ENCODE measurements around the gene PIK3R4. TPM values are rescaled to one million over a fixed set of nuclear protein-coding genes. Genes with fewer than 3 reads are reported as not detected.

PIK3R4 gene
- total RNA-seq, 6 experiments from 2014 or later = 21.3 to 28.3 (median 22.9) TPM

DNA sequence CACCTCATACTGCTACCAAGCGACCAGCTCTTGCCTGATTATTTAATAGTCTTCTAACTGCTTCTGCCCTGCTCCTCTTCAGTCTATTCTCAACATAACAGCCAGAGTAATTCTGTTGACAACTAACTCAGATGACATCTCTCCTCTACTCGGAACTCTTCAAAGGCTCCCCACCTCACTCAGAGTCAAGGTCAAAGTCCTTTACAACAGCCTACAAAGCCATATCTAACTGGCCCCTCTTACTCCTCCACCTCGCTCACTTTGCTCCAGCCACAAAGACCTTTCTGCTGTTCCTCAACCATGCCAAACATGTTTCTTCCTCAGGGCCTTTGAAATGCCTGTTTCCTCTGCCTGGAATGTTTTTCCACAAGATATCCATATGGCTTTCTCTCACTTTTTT, 43.6 kb downstream of the PIK3R4 start:
- no peak for DNase-seq
- H3K36me3 Mint-ChIP-seq (ENCODE audit: low read depth) = peaks cover 28% of the 10 kb centered on the region
- TF ChIP-seq, protein P1, sequence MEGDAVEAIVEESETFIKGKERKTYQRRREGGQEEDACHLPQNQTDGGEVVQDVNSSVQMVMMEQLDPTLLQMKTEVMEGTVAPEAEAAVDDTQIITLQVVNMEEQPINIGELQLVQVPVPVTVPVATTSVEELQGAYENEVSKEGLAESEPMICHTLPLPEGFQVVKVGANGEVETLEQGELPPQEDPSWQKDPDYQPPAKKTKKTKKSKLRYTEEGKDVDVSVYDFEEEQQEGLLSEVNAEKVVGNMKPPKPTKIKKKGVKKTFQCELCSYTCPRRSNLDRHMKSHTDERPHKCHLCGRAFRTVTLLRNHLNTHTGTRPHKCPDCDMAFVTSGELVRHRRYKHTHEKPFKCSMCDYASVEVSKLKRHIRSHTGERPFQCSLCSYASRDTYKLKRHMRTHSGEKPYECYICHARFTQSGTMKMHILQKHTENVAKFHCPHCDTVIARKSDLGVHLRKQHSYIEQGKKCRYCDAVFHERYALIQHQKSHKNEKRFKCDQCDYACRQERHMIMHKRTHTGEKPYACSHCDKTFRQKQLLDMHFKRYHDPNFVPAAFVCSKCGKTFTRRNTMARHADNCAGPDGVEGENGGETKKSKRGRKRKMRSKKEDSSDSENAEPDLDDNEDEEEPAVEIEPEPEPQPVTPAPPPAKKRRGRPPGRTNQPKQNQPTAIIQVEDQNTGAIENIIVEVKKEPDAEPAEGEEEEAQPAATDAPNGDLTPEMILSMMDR (IDR thresholded peaks at IDR 0.05) = no peak
- H3K27ac Mint-ChIP-seq = no peak overlapping the region
- H3K4me3 Mint-ChIP-seq = no peak overlapping the region
- H3K4me1 Mint-ChIP-seq (ENCODE audit: low read depth) = peaks cover under 1% of the 10 kb centered on the region
- H3K27me3 Mint-ChIP-seq (ENCODE audit: insufficient read depth) = no peaks in the 10 kb centered on the region
- H3K9me3 Mint-ChIP-seq = no peaks in the 10 kb centered on the region

DNA sequence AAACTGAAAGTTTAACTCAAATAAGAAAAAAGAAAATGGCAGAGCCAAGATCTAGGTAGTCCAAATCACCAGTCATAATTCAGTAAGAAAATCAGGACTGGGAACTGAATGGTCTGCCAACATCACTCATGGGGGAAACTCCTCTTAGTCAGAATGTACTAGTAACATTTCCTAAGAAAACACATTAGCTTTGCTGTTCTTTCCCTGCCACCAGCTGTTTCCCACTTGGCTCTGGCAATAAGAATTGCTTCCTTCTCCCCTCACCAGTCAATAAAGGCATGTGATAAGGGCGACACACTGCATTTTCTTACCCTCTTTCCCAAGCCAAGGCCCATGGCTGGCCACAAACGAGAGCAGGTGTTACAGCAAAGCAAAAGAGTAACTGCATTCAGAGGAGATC, 46.1 kb downstream of the PIK3R4 start:
- Mint-ChIP-seq H3K27ac (peak overlapping the region; percentile 34; the same call in 1 of the 2 replicates), H3K4me3 (no peak overlapping the region), H3K27me3 (ENCODE audit: insufficient read depth) (no peaks in the 10 kb centered on the region), H3K36me3 (ENCODE audit: low read depth) (peaks cover 27% of the 10 kb centered on the region), H3K9me3 (no peaks in the 10 kb centered on the region), H3K4me1 (ENCODE audit: low read depth) (no peaks in the 10 kb centered on the region)
- no peak for DNase-seq
- TF ChIP-seq, protein P1 (IDR thresholded peaks at IDR 0.05) = no peak

- peak; percentile 45 for DNase-seq
- TF ChIP-seq, protein P1 (IDR thresholded peaks at IDR 0.05) = peak; percentile 84
- no peaks in the 10 kb centered on the region for H3K27me3 Mint-ChIP-seq (ENCODE audit: insufficient read depth)
- H3K4me3 Mint-ChIP-seq = no peak overlapping the region
- H3K36me3 Mint-ChIP-seq (ENCODE audit: low read depth) = peaks cover 27% of the 10 kb centered on the region
- H3K9me3 Mint-ChIP-seq = no peaks in the 10 kb centered on the region
- no peak overlapping the region for H3K27ac Mint-ChIP-seq
- H3K4me1 Mint-ChIP-seq (ENCODE audit: low read depth) = no peaks in the 10 kb centered on the region
Observed at GRCh38 chr3:130699765-130700164, 46.9 kb downstream of the PIK3R4 start.

GRCh38 chr3:130693314-130693713, 53.3 kb downstream of the PIK3R4 start:
- H3K4me3 Mint-ChIP-seq = no peak overlapping the region
- no peaks in the 10 kb centered on the region for H3K9me3 Mint-ChIP-seq
- DNase-seq = no peak
- no peaks in the 10 kb centered on the region; the same call in 1 of the 2 replicates for H3K27me3 Mint-ChIP-seq (ENCODE audit: insufficient read depth)
- TF ChIP-seq, protein P1 (IDR thresholded peaks at IDR 0.05) = no peak
- peaks cover 35% of the 10 kb centered on the region for H3K4me1 Mint-ChIP-seq (ENCODE audit: low read depth)
- H3K36me3 Mint-ChIP-seq (ENCODE audit: low read depth) = peaks cover 30% of the 10 kb centered on the region
- no peak overlapping the region for H3K27ac Mint-ChIP-seq

- Mint-ChIP-seq H3K27ac (no peak overlapping the region), H3K9me3 (no peaks in the 10 kb centered on the region), H3K4me3 (no peak overlapping the region), H3K4me1 (ENCODE audit: low read depth) (peaks cover 44% of the 10 kb centered on the region), H3K36me3 (ENCODE audit: low read depth) (peaks cover 21% of the 10 kb centered on the region), H3K27me3 (ENCODE audit: insufficient read depth) (no peaks in the 10 kb centered on the region; the same call in 1 of the 2 replicates)
- TF ChIP-seq, protein P1 (IDR thresholded peaks at IDR 0.05) = no peak
- DNase-seq = no peak
Observed at GRCh38 chr3:130692455-130692854, 54.2 kb downstream of the PIK3R4 start.

All from HFFc6 (cell line).